Measurements from ENCODE around the gene FNDC3B.
"Not testable (repeated sequence)": the region's sequence is repeated elsewhere in the genome, so short reads cannot be mapped to it uniquely, and the experiment has no call there.

Gene FNDC3B

DNA sequence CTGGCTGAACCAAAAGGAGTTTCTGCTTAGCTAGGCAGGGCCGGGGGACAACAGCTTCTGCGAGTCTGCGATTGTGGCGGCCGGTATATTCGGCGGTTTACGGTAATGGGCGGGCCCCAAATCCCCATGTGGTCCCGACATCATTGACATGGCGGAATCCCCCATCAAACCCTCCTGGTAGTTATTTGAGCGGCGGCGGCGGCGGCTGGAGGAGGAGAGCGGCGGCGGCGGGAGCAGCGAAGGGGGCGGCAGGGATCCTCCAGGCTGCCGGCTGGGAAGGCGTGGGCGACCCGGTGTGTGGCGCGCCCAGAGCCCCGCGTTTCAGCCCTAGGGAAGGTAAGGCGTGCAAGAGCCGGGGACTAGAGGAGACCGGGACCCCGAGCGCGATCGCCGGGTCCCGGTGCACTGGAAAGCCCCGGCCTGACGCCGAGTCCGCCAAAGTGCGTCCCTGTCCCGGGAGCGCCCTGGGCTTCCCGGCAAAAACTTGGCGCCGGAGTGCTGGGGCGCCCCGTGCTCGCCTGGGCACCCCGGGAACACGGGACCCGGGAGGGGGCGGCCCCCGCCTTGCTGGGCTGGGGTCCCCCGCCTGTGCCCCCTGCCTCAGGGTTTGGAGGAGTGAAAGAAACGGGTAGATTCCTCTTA, at the start of gene FNDC3B:
Gene FNDC3B (plus strand): TSS at position 143 of the 642 bp plus-strand sequence. CDS start 72,902 bp downstream, outside the sequence.
- peak; percentile 94 for DNase-seq

DNA sequence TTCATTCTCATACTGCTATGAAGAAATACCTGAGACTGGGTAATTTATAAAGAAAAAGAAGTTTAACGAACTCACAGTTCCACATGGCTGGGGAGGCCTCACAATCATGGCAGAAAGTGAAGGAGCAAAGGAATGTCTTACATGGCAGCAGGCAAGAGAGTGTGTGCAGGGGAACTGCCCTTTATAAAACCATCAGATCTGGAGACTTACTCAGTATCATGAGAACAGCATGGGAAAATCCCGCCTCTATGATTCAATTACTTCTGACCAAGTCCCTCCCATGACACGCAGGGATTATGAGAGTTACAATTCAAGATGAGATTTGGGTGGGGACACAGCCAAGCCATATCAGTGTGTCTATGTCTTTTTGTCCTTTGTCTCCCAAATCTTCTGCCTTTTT, 49.1 kb upstream of the FNDC3B start:
- DNase-seq = not testable (repeated sequence)

DNA sequence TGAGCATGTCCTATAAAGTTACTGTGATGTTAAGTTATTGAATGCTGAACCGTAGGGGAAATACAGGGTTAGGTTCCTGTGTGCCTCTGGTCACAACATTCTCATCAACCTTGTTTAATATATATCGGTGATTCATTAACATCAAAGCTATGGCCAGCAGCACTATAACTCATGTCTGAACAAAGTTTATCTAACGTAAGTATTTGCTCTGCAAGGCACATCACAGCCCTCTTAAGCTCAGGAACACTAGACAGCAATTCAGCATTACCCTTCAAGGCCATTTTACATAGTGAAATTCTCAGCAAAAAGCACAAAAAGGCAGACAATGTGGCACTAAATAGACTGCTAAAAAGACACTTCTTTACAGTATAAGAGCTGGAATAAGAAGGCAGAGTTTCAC, 48.2 kb upstream of the FNDC3B start:
- no peak for DNase-seq

DNA sequence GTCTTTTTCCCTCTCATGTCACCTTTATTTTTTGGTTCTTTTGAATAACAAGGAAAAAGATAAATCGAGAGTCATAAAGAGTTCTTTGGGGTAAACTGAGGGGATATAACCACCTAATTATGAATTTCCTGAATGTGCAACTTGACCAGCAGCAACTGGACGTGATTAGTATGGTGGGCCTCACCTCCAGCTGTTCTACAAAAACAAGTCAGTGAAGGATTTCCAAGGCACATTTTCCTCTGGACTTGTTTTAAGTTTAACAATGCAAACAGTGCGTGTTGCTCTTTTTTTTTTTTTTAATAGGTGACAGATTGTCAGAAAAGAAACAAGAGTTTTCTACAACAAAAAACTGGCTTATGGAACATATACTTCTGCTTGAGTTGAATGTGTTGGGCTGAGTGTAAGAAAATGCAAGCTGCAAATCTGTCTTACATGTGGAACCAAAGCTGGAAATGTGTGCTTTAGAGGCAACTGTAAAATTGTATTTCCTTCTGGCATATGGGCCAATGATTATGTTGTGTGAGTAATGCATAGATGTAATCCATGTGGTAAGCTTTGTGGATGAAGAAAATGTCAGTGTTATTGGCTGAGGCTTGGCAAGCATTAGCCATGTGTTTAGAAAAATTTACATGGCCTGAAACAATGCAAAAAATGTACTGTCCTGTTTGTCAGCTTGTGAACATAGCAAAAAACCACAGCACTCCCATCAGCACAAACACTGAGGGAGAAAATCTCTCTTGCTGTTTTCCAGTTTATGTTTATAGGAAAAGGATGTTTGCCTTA, 44.5 kb upstream of the FNDC3B start:
- DNase-seq = no peak

DNA sequence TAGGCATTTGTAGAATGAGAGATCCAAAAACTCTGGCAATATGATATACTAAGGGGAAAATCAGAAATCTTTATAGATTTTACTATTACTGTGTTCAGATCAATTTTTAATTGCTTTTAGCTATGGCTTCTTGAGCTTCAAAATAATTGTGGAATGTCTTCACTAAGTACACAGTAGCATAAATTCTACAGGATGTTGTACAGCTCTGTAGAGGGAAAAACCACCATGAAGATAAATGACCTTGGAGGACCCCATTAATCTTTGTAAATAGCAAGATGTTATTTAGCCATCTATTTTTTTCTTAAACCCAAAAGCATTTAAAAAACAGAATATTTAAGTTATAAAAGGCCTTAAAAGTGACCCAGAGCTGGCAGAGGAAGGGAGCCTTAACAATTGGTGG, 43.9 kb upstream of the FNDC3B start:
- DNase-seq = no peak

DNA sequence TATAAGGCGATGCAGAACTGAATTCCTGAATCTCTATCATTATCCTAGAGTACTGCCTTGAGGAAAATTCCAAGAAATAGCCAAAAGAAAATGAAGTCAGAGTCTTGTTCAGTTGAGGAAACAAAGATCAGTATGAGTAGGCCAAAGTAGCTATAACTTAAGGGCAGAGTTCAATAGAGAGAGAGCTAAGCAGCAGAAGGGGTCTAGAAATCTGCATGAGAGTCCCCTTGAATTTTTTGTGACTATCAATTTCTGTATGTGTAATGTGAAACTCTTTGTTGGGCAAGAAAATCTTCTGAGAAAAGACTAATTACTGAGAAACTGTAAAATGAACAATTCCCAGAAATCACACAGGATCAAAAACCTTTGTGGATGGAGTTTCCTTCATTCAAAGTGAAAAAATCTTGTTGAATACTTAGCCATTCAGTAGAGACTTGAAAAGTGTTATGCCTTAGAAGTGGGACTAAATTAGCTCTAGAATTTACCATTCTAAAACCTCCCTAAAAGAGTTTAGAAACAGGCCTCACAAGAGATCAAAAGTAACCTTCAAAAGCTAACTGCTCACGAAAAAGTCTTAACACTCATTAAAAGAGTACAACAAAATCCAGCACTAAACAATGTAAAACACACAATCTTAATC, 43.1 kb upstream of the FNDC3B start:
- no peak for DNase-seq

DNA sequence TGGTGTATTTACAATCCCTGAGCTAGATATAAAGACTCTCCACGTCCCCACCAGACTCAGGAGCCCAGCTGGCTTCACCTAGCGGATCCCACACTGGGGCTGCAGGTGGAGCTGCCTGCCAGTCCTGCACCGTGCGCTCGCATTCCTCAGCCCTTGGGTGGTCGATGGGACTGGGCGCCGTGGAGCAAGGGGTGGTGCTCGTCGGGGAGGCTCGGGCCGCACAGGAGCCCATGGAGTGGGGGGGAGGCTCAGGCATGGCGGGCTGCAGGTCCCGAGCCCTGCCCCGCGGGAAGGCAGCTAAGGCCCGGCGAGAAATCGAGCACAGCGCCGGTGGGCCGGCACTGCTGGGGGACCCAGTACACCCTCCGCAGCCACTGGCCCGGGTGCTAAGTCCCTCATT, 40.6 kb upstream of the FNDC3B start:
- not testable (repeated sequence) for DNase-seq

DNA sequence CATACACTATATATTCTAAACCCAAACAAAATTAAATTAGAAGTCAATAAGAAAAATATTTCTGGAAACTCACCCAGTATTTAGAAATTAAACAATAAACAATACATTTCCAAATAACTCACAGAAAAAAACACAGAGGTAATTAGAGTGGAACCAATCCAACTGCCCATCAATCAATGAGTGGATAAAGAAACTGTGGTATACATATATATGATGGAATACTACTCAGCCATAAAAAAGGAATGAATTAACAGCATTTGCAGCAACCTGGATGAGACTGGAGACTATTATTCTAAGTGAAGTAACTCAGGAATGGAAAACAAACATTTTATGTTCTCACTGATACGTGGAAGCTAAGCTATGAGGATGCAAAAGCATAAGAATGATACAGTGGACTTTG, 37.8 kb upstream of the FNDC3B start:
- not testable (repeated sequence) for DNase-seq

DNA sequence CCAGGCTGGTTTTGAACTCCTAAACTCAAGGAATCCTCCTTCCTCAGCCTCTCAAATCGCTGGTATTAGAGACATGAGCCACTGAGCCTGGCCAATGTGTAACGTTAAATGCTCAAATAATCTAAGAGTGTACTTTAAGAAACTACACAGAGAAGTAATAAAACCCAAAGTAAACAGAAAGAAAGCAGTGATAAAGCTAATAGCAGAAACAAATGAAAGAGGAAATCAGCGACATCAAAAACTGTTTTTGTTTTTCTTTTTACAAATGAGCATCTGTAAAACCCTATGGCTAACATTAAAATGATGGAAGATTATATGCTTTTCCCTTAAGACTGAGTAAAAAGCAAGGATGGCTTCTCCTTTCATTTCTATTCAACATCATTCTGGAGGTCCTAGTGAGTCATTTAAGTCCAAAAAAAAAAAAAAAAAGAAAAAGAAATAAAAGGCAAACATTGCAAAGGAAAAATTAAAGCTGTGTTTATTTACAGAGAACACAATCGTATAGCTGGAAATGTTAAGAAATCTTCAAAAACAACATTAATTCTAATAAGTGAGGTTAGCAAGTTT, 36.8 kb upstream of the FNDC3B start:
- DNase-seq = no peak

DNA sequence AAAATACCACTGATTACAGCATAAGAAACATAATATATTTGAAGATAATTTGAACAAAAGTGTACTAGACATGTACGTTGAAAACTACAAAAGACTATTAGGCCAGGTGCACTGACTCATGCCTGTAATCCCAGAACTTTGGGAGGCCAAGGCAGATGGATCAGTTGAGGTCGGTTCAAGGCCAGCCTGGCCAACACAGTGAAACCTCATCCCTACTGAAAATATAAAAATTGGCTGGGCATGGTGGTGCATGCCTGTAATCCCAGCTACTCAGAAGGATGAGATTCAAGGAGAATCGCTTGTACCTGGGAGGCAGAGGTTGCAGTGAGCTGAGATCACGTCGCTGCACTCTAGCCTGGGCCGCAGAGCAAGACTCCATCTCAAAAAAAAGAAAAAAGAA, 36.2 kb upstream of the FNDC3B start:
- no peak for DNase-seq

DNA sequence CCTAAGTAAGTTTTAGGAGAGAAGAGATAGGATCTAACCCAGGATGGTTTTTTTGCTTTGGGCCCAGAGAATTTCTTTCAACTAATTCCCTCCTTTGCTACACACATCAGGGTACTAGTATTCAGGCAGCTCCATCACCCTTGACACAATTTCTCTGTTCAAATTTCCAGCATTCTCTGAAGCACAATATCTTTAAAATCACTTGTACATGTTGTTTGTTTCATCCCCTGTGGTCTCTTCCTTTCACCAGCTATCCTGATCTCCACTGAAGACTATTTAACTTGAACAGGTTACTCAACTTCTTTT, 32.4 kb upstream of the FNDC3B start:
- DNase-seq = no peak

DNA sequence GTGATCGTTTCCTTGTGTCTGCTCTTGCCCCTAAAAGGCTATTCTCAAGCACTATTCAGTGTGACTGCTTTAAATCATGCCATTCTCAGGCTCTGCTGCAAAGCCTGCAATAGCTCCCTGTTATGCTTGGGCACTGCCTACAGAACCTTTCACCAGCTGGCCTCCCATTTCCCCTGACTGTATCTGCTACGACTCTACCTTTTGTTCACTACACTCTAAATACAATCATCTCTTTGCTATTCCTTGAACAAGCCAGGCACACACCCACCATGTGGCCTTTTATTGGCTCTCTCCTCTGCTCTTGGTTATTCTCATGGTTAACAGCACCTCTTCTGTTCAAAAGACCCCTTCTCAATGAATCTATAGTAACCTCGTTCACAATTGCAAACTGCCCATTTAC, 29.6 kb upstream of the FNDC3B start:
- DNase-seq = no peak

DNA sequence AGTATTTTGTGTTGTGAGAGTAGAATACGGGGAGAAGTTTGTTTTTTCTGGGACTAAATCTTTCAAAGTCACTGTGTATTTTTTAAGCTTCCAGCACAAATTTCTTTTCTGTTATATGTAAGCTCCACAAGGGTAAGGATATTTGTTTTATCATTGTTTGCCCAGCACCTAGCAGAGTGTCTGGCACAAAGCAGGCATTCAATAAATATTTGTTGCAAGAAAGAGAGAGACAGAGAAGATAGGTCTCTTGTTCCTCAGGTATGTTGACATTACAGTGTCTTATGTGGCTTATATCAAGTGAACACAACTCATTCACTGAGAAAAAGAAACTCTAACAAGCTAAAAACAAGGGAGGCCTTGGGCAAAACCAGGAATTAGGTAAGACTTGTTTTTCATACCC, 26.6 kb upstream of the FNDC3B start:
- no peak for DNase-seq

DNA sequence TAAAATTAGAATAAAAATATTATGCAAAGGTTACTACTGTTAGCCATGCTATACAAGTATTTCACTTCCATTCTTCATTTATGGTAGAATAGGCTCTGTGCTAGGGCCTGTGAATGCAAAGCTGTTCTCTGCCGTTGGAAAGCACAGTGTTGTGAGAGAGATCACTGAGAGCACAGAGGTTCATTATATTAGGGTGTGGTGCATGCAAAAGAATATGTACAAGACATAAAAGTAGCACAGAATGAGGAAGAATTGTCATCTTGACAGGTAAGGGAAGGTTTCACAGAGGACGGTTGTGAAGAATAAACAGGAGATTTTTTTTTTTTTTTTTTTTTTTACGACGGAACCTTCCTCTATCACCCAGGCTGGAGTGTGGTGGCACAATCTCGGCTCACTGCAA, 25.2 kb upstream of the FNDC3B start:
- no peak for DNase-seq

DNA sequence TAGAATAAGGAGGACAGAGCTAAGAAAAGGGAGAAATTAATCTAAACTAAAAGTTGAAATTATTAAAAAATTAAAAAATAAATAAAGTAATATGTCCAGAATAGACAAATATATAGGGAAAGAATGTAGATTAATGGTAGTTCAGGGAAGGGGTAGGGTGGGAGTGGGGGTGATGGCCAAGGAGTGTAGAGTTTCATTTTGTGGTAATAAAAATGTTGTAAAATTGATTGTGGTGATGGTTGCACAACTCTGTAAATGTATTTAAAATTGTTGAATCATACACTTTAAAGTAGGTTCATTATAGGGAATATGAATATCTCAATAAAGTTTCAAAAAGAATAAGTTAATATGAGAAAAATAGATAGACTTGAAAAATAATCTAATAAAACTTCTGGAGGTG, 21.0 kb upstream of the FNDC3B start:
- no peak for DNase-seq

DNA sequence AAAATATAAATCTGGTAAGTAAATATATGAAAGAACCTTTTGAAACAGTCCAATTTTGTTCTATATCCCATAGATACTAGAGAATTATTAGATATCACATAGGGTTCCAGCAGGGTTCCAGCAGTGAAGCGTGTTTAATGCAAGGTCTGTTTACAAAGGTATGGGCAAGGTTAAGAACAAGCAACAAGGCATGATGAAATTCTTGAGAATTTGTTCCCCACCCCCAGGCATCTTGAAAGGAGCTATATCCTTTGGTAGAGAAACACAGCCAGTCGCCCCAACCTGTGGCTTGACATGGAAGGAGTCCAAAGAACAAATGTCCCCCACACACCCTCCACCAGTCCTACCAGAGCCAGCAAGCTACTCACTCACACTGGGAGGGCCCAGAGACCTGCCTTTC, 18.6 kb upstream of the FNDC3B start:
- DNase-seq = no peak

DNA sequence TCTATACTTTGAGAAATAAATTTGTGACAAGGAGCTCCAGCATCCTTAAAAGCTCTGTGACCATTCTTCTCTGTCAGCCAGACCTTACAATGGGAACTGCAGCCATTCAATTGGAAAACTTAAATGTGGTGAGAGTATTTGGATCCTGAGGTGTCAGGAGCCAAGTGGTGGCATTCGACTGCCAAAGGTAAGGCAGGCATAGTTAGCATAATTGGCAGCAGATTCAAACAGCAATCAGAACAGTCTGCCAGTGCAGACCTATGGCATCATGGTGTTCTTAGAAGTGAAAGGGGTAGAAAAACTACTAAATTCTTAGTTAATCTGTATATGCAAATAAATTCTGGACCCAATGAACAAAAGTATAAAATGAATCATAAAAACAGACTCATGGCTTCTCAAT, 18.2 kb upstream of the FNDC3B start:
- no peak for DNase-seq

DNA sequence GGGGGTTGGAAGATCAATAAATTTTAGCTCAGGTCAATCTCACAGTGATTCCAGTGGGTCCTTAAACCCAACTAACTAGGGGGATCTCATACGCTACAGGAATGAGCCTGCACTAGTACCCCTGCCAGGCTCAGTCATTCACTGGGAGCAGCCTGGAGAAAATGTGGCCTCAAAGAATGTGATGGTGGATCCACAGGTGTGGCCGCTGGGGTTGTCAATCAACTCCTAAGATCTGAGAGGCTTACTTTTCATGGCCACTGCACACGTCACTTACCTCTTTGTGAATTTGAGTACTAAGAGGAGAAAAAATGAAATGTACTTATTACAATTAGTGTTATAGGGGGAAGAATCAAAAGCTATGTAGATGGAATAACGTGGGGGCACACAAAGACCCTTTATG, 17.5 kb upstream of the FNDC3B start:
- DNase-seq = no peak

DNA sequence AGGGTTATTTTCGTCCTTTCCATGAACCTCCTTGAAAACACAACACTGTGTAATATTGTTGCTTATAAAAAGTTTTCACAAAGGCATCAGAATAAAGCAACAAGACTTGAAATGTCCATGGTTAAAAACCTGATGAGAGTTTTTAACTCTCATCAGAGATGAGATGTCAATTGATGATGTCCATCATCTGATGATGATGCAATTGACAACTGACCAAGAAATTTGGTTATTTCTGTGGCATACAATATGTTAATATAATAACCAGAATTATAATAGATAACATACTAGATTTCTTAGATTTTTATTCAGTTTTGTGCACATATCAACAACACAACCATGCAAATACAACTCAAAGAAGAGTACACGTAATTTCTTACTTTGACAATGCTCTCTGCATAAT, 15.5 kb upstream of the FNDC3B start:
- no peak for DNase-seq

DNA sequence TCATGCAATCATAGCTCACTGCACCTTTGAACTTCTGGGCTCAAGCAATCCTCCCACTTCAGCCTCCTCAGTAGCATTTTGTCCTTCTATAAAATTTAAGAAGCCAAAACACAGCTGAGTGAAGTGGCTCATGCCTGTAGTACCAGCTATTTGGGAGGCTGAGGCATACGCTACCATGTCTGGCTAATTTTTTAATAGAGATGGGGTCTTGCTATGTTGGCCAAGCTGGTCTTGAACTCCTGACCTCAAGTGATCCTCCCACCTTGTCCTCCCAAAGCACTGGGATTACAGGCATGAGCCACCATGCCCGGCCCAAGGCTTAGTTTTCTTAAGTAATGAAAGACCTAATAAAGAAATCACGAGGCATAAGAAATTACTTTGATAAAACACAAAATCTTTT, 14.7 kb upstream of the FNDC3B start:
- no peak for DNase-seq

DNA sequence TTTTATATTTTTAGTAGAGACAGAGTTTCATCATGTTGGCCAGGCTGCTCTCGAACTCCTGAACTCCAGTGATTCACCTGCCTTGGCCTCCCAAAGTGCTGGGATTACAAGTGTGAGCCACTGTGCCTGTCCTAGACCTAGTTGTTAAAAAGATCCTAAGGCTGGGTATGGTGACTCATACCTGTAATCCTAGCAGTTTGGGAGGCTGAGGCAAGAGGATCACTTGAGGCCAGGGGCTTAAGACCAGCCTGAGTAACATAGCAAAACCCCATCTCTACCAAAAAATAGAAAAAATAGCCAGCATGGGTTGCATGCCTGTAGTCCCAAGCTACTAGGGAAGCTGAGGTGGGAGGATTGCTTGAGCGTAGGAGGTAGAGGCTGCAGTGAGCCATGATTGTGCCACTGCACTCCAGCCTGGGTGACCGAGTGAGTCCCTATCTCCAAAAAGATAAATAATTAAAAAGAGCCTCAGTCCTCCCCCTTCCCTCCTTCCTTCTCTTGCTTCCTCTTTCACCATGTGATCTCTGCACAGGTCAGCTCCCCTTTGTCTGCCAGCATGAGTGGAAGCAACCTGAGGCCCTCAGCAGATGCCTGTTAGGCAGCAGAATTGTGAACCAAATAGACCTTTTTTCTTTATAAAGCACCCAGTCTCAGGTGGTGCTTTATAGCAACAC, 9.8 kb upstream of the FNDC3B start:
- DNase-seq = no peak

DNA sequence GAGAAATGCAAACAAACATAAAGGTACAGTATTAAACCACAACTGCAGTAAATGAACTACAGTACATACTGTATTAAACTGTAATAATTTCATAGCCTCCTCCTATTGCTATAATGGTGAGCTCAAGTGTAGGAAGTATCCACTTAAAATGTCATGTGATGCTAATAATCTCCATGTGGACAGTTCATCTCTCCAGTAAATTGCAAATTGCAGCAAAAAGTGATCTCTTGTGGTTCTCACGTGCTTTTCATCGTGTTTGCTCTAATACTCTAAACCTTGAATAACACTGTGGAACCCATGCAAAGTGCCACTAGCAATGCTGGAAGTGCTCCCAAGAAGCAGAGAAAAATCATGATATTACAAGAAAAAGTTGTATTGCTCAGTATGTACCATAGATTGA, 9.2 kb upstream of the FNDC3B start:
- DNase-seq = no peak

DNA sequence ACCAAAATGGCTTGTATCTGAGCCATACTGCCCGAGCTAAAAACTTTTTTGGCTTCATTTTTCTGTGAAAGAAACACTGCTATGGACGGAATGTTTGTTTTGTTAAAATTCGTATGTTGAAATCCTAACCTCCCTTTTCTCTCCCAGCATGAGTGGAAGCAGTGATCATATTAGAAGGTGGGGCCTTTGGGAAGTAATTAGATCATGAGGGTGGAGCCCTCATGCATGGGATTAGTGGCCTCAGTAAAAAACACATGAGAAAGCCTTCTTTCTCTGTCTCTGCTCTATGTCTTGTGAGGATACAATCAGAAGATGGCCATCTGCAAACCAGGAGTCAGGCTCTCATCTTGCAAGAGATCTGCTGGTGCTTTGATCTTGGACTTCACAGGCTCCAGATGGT, 7.4 kb upstream of the FNDC3B start:
- no peak for DNase-seq

DNA sequence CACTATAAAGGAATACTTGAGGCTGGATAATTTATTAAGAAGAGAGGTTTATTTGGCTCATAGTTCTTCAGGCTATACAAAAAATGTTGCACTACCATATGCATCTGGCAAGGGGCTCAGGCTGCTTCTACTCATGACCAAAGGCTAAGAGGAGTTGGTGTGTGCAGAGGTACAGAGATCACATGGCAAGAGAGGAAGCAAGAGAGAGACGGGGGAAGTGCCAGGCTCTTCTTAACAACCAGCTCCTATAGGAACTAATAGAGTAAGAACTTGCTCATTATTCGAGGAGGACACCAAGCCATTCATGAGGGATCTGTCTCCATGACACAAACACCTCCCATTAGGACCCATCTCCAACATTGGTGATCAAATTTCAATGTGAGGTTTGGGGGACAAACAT, 6.0 kb upstream of the FNDC3B start:
- DNase-seq = no peak
